NCI-H2196 (cell line): ENCODE data around the gene YPEL4.

Experiments
- DNase-seq: peaks from one replicate; lab custom pipeline; 2025; ENCODE audit not compliant: unreplicated experiment; lab: John Stamatoyannopoulos, UW

The YPEL4 gene

DNA sequence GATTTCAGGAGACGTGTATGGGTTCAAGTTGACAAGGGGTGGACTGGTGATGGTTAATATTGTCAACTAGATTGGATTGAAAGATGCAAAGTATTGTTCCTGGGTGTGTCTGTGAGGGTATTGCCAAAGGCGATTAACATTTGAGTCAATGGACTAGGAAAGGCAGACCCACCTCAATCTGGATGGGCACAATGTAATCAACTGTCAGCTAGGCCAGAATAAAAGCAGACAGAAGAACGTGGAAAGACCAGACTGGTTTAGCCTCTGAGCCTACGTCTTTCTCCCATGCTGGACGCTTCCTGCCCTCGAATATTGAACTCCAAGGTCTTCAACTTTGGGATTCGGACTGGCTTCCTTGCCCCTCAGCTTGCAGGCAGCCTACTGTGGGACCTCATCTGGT is 1.7 kb upstream of the YPEL4 start:
- no peak for DNase-seq

DNA sequence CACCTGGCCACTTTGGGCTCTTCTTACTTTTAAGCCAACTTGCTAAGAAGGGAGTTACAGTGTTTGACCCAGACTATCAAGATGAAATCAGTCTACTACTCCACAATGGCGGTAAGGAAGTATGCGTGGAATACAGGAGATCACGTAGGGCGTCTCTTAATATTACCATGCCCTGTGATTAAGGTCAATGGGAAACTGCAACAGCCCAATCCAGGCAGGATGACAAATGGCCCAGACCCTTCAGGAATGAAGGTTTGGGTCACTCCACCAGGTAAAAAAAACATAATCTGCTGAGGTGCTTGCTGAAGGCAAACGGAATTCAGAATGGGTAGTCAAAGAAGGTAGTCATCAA is 1.0 kb upstream of the YPEL4 start:
- DNase-seq: no peak

DNA sequence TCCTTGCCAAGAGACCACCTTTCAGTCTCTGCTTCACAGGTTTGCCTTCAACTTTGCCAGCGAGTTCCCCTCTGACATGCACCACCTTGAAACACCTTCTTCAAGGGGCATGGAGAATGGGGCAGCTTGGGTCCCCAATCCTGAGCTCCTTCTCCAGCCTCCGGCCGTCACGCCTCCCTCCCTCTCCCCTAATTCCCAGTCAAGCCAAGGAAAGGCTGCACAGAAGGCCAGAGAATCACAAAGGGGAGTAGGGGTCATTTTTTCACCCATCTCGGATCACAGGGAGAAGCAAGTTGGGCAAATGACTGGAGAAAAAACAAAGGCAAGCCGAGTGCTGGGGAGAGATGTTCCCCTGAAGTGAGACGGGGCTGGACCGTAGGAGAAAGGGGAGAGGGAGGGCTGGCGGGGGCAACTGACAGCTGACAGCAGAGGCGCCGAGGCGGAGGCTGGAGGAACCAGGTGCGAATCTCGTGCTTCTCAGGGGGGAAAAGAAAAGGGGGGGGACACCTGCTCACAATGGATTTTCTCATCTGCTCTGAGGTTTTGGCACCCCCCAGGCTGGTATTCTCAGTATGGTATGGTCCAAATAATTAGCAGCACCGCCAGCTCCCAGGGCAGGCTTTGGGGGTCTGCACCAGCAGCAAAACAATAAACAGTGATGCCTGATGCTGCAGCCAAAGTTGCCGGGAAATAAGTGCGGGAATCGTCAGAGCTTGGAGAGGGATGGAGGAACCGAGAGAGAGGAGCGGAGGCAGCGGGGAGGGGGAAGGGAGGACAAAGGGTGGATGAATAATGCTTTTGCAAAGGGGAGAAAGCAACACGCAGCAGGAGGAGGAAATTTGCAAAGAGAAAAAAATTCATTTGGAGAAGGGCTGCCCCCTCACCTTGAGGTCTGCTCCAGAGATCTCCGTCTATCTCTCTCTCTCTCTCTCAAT is 644 bp downstream of the YPEL4 start:
- DNase-seq: no peak

DNA sequence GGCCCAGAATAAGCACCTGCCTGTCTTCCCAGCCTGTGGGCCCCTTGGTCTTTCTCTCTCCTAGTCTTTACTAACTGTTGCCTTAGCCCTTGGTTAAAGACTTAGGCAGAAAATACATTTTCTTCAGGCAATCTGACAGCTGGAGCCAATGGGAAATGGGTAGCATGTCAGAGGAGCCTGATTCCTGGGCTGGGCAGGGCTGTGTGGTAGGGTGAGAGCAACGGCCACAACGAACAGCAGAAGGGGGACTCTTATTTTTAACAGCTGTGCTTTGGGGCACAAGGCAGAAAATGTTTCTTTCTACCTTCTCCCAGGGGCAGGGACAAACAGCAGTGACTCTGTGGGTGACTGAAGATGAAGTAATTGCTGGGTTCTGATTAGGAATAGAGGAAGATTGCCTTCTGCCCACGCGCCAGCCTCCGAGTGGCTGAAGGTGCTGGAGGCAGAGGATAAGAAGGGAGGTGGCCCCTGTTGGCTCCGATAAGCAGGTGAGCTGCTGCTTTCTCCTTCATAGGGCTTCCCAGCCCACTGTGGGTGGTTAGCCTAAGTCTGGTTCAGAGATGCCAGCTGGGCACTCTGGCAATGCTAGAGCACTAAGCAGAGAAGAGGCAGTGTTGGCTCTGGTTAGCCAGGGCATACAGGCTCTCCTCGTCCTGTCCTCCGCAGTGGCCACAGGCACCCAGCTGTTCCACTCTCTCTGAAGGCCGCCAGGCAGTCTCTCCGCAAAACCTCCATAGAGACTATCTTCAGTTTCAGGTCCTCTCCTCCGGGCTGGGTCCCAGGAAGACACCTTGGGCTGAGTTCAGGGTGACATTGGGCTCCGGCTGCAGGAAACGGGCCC is 1.5 kb downstream of the YPEL4 start:
- no peak for DNase-seq

DNA sequence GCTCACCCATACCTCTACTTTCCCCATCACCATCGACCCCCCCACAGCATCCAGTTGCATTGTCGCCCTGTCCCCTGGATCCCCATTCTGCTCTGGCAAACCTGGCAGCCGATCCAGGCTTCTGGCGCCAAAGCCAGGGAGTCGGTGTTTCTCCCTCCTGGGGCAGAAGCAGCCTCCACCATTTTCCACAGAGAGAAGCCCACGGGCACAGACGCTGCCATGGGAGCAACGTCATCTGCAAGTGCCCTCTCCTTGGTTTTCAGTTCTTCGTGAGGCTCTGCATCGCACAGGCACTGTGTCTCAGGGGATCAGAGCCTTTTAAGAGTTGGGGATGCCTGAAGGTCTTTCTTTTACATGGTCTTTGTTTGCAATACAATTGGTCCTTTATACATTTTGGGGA is 2.3 kb downstream of the YPEL4 start:
- DNase-seq: no peak

DNA sequence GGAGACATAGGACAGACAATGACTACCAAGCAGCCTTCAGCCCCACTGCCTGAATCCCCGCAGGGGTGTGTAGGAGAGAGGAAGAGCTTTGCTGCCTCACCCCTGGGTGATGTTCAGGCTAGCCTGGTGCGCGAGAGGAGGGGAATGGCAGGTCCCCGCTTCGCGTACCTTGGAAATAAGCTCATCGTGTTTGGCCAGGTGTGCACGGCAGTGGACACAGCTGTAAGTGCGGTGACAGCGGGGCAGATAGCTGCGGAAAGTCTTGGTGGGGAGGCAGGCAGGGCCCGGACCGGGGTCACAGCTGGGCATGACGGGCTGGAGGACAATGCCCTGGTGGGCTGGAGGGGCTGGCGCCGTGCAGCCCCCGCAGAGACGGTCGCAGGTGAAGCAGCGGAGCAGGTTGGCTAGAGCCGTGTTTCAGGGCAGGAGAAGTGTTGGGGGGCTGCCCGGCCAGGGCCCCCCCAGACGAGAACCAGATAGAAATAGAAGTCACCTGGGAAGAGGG is 2.9 kb downstream of the YPEL4 start:
- no peak for DNase-seq

DNA sequence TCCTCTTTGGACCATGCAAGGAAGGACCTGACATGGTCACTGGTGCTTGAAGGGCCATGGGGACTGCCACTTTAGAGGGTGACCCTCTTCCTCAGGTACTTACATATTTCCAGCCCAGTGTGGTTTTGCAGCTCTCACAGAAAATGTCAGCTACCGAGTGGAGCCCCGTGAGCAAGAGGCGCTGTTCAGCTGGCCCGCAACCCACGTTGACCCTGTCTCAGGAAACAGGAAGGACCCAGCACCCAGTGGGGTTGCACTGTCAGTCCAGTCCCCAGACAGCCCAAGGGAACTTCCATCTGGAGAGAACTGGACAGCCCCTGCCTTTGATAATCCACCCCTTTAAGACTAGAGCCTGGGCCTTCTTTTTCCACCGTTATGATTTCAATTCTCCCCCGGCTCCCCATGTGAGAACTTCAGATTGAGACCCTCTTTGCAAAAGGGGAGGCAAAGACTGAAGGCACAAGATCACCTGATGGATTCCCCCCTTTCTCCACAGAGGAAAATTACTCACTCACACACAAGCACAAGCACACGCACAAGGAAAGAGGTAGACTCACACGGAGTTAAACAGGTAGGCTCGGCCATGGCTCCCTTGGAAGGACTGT is 3.4 kb downstream of the YPEL4 start:
- DNase-seq: no peak

DNA sequence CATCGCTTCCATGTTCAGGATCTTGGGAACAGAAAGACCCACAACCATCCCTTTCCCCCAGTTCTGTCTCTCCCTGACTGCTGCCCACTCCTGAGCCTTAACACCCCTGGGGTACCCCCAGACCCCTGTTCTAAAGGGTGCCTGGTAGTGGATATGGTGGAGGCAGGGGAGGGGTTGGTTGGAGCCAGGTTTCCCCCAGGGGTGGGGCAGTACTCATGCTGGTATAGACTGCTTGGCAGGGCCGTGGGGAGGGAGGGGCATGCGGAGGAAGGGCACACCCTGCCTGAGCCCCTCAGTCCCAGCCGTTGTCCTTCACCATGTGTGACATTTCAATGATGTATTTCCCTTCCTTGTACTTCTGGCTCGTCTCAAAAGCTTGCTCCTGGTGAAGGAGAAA is 4.0 kb downstream of the YPEL4 start:
- no peak for DNase-seq

DNA sequence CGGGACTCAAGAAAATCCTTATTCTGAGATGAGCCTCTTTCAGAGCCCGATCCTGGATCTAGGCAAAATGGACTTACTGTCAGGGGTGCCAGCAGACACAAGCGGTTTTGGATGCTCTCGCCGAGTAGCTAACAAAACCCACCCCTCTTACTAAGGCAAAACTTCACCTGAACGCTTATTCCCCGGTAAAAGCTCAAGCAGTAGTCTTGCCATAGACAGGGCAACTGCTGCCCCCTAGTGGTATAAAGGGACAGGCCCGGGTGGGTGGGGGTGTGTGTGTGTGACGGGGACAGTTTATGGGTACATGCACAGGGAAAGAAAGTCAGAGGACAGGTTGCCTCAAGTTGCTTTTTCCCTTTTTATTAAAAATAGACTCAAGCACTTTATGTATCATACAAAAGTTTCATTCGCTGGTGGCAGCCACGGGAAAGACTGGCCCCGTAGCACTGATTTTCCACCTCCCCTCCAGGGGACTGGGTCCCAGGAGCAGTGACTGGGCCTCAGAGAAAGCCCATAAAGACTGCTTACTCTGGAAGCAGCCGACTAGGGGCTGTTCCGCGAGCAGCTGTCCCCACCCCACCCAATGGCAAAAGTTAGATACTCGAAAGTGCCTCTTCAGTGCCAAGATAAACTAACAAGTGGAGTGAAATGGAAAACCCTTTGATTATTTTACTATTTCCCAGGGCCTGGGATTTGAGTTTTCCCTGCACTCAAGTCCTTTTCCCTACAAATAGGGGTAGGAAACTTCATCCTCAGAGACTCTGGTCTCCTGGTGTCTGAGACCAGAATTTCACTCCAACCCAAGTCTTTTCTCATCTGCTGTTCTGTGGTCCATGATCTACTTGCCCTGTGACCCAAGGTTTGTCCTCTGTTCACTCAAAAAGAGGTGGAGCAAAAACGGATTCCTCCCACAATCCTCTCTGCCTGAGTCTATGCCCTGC is 4.7 kb downstream of the YPEL4 start:
- DNase-seq: peak; percentile 85

DNA sequence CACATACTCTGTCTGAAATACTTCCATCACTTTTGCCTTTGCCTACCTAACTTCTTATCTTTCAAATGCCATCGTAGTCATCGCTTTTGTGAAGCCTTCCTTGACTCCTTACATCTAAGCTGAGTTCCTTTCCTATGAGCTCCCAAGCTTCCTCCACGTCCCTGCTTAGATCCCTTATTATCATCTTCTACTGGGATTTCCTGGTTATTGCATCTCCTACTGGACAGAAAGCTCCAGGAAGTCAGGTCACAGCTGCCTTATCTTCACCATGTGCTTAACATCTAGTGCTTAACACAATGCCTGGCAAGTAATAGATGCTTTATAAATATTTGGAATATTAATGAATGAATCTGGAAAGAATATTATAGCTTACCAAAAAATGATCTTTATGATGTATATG is 5.9 kb downstream of the YPEL4 start:
- DNase-seq: no peak

DNA sequence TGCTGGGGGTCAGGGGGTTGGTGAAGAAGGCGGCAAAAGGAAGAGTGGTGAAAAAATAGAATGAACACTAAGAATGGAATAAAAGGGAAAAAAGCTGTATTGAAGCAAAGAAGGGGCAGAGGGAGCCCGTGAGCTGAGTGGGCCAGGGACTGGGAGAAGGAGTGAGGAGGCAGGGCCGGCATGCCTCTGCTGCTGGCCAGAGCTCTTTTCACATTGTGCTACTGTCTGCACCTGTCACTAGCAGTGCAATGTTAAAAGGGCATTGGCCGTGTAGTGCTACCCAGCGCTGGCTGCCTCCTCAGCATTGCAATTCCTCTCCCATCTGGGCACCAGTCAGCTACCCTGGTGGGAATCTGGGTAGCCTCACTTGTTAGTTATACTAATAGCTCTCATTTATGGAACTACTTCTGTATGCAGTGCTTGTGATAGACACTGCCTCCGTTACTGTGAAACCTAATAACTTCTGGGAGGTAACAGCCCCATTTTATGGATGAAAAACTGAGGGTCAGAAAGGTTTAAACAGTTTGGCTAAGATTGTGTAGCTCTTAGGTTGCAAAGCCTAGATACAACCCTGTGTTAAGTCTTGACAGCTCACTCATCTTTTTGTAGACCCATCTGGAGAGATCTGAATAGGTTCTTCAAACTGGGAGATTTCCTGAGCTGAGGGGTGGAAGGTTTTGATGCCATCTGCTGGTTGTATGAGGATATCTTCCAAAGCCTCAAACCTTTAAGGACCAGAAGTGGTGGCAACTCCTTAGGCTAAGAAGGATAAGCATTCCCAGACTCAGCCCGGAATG is 8.5 kb downstream of the YPEL4 start:
- peak; percentile 26 for DNase-seq

DNA sequence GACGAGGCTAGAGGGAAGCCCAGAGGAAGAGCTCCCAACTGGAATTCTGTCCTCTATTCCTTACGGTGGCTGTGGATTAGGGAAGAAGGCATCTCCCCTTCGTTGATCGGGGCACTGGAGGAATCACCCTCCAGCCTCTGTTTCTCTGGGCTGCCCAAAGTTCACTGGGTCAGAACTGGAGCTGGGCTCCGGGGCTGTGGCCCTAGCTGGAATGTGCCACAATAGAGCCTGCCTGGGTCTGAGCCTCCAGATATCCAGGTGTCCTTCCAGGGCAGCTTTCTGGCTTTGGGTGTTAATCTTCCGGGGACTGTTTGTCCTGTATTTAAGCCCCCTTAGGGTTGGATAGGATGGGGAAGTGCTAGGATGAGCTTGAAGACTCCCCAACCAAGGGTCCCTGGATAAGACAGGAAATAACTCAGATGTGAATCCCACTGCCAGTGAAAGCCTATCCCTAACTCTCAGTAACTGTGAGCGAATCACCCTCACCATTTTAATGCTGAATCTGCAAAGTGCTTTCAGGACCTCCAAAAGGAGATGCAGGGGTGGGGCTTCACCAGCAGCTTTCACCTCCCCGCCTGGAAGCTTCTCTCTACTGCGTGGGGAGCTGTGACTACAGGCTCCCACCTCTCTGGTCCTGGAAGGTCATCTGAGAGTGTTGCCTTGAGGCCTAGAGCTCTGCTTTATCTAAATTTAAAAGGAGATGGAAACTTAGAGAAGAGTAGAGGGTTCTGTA is 9.5 kb downstream of the YPEL4 start:
- DNase-seq: no peak

DNA sequence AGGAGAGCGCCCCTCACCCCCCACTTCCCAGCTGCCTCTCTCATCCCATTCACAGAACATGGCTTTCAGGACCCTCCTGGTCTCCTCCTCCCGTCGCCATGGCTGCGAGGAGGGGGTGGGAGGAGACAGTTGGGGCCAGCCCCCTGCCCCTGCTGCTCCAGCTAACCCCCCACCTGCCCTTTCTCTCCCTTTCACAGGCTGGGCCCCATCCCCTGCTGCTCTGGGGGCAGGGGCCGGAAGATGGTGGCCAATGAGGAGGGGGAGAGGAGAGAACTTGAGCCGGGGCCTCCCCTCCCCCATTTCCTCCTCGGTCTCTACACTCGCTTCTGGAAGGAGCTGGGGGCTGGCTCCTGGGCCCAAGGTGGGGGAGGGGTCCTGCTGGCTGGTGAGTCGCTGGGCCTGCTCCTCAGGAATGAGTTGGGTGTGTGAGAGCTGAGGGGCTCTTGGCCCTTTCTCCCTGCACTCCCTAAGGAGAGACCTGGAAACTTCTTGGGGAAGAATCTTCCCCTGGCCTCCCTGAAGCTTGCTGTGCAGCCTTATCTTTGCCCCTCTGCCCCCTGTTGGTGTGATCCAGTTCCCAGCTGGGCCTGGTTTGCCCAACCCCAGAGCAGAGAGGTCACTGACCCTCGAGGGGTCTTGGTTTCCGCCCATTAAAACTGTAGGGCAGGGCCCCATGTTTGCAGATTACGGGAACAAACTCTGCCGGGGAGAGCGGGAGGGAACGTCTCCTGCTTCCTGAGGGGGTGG is 10.2 kb downstream of the YPEL4 start:
- DNase-seq: no peak

DNA sequence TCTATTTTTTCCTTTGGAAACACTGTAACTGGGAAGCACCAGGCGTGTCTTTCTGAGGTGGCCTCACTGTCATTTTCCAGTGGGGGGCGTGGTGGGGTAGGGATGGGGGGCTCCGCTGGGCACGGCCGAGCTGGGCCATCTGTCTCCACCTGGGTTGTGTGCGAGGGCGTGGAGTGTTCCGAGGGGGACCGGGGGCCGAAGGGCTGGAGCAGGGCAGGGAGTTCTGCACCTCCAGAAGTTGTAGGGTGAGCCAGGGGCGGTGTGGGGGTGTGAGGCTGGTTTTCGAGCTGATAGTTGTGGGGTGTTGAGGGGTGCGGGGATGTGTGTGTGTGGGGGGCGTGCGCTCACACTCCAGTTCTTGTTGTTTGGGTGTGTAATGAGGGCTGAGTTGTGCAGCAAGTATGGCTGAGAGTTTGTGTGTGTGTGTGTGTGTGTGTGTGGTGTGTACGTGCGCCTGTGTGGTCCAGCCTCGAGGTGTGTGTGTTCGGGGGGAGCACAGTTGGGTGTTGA is 10.8 kb downstream of the YPEL4 start:
- no peak for DNase-seq

DNA sequence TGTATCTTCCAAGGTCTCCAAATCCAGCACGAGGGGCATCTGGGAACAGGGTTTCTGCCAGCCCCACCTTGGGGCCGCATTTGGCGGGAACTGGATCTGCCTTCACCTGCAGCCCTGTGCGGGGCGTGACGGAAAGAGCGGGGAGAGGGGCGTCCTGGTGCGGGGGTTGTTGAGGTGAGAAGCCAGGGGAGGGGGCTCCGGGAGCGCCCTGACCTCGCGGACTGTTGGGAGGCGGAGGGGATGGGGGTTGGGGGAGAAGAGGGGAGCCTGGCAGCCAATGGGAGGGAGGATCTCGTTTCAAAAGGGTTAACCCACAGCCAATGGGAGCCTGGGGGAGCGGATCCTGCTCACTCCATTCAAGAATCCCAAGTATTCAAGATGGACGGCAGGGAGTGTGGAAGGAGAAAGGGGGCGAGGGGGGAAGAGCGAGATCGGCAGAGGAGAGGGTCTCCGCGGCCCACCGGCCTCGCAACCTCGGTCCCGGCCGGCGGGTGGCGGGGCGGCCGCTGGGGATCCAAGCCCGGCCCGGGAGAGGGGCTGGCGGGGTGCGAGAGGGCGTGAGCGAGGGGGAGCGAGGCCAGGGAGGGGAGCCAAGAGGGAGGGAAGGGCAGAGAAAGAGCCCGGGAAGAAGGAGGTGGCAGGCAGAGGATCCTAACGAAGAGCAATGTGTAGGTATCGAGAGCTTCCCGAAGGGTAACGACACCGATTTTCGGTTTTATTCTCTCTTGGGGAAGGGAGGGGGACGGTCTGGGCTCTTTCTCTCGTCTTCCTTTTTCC is 11.5 kb downstream of the YPEL4 start:
- DNase-seq: peak; percentile 72

DNA sequence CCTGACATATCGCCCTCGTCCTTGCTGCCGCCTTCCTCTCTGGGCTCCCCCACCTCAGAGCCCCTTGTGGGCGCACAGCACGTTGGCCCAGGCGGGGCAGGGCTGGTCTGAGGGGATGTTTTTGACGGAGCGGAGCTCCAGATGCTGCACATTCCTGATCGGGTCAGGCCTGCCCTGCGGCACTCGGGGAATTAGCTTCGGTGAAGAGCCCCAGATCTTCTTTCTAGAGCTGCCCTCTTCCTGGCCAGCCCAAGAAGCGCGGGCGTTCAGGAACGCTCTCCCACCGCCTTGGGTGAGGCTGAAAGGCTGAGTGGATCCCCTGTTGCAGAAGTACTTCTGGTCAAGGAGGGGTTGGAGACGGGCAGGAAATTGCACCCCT is 12.1 kb downstream of the YPEL4 start:
- no peak for DNase-seq

DNA sequence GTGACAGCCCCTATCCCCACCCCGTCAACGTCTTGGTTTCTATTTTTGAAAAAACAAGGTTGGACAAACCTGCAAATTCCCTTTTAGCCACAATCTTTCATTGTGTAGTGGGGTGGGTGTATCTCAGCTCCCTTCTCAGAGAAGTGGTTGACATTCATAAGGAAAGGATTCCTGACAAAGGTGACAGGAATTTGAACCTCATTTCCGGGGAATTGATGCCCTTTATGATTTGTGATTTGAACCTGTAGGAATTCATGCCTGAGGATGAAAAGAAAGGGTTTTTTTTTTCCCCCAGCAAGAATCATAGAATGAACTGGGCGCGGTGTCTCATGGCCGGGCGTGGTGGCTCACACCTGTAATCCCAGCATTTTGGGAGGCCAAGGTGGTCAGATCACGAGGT is 14.5 kb downstream of the YPEL4 start:
- no peak for DNase-seq
